HCT116 (cell line): Measurements from ENCODE around the gene HLCS.

ENCODE experiments used
- CBX3 ChIP-seq: IDR thresholded peaks from 2 replicates; pipeline ENCODE4 v1.6.1; 2012; ENCODE audit warnings: low read depth
- CTCF ChIP-seq, 3 experiments: fragments of 200-600 bp in 1 of 3; sonication (generic) in 1 of 3; IDR thresholded peaks in 2 of 3; conservative IDR thresholded peaks in 1 of 3; 2 replicates each; pipeline ENCODE4 v1.5.1; 2012 to 2017; ENCODE audit warnings: low read depth in 2 of 3, low read length in 2 of 3, antibody characterized with exemption in 1 of 3, borderline replicate concordance in 1 of 3, control low read depth in 1 of 3, mild to moderate bottlenecking in 1 of 3, mixed read lengths in 1 of 3, mixed run types in 1 of 3, moderate library complexity in 1 of 3; ENCODE audit not compliant: insufficient read depth in 1 of 3
- MAX ChIP-seq: IDR thresholded peaks from 2 replicates; pipeline ENCODE4 v1.6.1; 2012
- POLR2A ChIP-seq: IDR thresholded peaks from 2 replicates; pipeline ENCODE4 v1.7.0; 2011; ENCODE audit warnings: borderline replicate concordance; ENCODE audit not compliant: insufficient read depth, insufficient read length; ENCODE audit errors: extremely low read depth
- POLR2AphosphoS5 ChIP-seq: IDR thresholded peaks from 2 replicates; pipeline ENCODE4 v1.6.1; 2011; ENCODE audit warnings: mild to moderate bottlenecking, low read depth, low read length, moderate library complexity
- ZFX ChIP-seq: fragments of 450-650 bp; IDR thresholded peaks from 2 replicates; pipeline ENCODE4 v1.6.1; 2017
- ZNF274 ChIP-seq: fragments of 200-500 bp; sonication (Bioruptor generic); IDR thresholded peaks from 2 replicates; pipeline ENCODE4 v1.6.1; 2014; ENCODE audit warnings: mild to moderate bottlenecking, low read depth, low read length, inconsistent platforms

GRCh38 chr21:36888466-36888865, 78.0 kb downstream of the HLCS start:
- TF ChIP-seq CTCF (IDR thresholded peaks at IDR 0.05 in 2 of 3, conservative IDR thresholded peaks at IDR 0.05 in 1 of 3; ENCODE audit: borderline replicate concordance in 1 of 3, insufficient read depth in 1 of 3, low read depth in 2 of 3, low read length in 2 of 3) = no peak
- TF ChIP-seq ZNF274 = no peak
- no peak for TF ChIP-seq POLR2A
- no peak for TF ChIP-seq CBX3
- no peak for TF ChIP-seq MAX
- no peak for TF ChIP-seq ZFX
- no peak for TF ChIP-seq POLR2AphosphoS5
